ENCODE data around the gene ZBTB7C.

The ZBTB7C gene

GRCh38 chr18:48387300-48387699 lies 21.9 kb downstream of the ZBTB7C start:
- H3K27ac ChIP-seq: no peak overlapping the region
- TF ChIP-seq CTCF (conservative IDR thresholded peaks at IDR 0.05) (no peak), ZFX (IDR thresholded peaks at IDR 0.05) (no peak)

DNA sequence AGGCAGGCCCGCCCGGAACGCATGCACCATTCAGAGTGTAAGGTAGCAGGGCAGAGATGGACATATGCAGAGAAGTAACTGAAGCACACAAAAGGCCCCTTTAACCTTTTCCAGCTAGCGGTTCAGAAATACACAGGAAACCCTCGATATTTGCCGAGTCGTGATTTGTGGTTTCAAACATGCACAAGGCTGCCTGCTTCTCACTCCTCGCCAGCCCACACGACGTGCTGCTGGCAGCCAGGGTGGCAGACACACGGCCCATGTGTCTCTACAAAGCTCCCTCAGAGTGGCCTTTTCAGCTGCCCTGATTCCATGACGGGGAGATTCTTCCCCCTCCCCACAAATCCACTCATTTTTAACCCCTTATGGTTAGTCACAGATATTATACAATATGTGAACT lies 23.6 kb downstream of the ZBTB7C start:
- TF ChIP-seq ZFX (IDR thresholded peaks at IDR 0.05) (no peak), CTCF (conservative IDR thresholded peaks at IDR 0.05) (no peak)
- no peak overlapping the region for H3K27ac ChIP-seq

DNA sequence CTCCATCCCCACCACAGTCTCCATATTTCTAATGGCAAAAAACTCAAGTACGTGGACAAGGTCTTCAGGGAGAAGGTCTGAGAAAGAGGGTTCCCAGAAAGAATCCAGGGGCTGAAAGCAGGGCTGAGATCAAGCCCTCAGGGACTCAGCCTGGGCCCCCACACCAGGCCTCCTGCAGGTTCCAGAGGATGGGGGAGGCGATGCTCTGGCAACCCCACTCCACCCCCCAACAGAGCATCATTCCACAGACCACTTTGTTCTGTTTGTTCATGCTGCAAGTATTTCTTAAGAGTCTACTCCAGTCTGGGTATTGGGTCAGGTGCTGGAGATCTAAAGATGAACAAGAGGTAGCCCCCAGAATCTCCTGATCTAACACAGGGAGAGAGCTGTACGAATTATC lies 32.2 kb downstream of the ZBTB7C start:
- H3K27ac ChIP-seq: no peak overlapping the region
- TF ChIP-seq CTCF (conservative IDR thresholded peaks at IDR 0.05) (no peak), ZFX (IDR thresholded peaks at IDR 0.05) (no peak)

DNA sequence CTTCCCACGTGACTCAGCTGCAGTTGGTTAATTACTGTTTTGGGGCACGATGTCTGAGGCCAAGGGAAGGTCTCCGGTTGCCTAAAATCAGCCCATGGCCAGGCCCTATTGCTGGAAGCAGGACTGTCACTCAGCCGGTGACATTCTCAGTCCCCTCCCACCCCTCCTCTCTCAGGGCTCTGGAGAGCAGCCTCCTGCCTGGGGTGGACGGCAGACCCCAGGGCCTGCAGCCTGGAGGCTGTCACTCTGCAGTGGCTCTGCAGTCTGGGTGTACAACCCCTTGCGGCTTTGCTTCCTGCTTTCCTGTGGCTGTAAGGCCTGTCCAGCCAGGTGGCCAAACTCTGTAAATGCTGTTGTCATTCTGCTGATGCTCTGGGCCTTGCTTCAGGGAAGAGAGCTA lies 32.8 kb downstream of the ZBTB7C start:
- TF ChIP-seq ZFX (IDR thresholded peaks at IDR 0.05) (no peak), CTCF (conservative IDR thresholded peaks at IDR 0.05) (no peak)
- H3K27ac ChIP-seq: no peak overlapping the region

DNA sequence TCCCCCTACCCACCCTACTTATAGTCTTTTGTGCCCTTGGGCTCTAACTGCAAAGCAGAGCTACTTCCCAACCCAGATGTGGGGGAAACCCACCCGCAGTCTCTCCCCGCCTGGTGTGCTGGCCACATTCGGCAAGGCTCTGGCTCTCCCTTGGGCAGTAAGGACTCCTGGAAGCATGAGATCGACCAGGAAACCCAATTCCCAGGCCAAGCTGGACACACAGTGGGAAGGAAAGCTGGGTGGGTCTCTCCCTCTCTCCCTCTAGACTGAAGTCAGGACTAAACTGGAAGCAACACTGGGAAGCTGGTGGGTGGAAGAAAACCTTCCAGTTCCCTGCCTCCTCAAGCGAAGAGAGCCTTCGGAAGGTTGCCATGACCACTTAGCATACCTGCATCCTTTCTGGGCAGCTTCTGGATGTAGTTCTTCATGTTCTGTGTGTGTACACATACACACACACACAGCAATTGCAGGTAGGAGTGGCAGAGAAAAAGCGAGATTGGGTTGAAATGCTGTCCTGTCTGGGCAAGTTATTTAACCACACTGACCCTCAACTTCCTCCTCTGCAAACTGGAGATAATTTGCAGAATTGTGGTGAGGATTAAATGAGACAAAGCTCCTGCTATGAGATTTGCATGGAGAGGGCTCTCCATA lies 33.9 kb downstream of the ZBTB7C start:
- no peak overlapping the region for H3K27ac ChIP-seq
- TF ChIP-seq CTCF (conservative IDR thresholded peaks at IDR 0.05) (no peak), ZFX (IDR thresholded peaks at IDR 0.05) (no peak)

GRCh38 chr18:48374423-48375149 lies 34.6 kb downstream of the ZBTB7C start:
- no peak for TF ChIP-seq CTCF (conservative IDR thresholded peaks at IDR 0.05)
- TF ChIP-seq ZFX (IDR thresholded peaks at IDR 0.05): no peak
- H3K27ac ChIP-seq: no peak overlapping the region

DNA sequence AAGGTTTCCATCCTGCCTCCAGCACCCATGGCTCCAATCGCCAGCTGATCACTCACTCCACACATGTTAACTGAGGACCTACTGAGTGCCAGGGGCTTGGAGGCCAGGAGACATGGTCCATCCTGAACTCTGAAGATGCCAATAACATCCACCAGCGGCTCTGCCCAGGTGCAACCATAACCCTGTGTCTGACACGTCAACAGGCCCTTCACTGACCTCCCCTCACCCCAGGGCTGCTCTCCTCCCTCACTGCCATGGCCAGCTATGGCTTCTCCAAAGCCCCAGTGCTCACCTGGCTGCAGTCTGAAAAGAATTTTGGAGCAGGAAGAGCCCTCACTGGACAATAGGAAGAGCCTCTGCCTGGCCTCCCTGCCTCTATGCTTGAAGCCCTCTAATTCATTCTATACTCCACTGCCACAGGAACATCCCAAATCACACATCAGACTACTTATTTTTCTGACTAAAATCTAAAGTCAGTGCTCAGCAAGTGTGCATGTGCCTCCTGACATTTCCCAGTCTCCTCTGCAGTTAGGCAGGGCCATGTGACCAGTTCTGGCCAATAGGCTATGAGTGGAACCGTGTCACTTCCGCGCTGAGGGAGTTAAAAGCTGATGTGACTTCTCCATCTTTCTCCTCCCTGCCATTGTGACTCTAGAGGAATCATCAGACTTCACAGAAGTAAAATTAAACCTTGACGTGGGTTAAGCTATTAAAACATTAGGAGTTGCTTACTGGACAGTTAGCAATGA lies 37.2 kb downstream of the ZBTB7C start:
- H3K27ac ChIP-seq: no peak overlapping the region

More for the DNA sequence above, 37.2 kb downstream of the ZBTB7C start:
- TF ChIP-seq CTCF (conservative IDR thresholded peaks at IDR 0.05) (no peak), ZFX (IDR thresholded peaks at IDR 0.05) (no peak)
